ENCODE data around the gene FGF3.

FGF3 gene

GRCh38 chr11:69862331-69862771, 43.1 kb upstream of the FGF3 start:
- H3K4me3 ChIP-seq (ENCODE audit: low read length in 2 of 2): no peak overlapping the region
- H3K27me3 ChIP-seq (ENCODE audit: control insufficient read depth in 1 of 2, insufficient read depth in 2 of 2, low read length in 2 of 2): peaks cover 27 to 39% of the 10 kb centered on the region in 2 donors

GRCh38 chr11:69861901-69862300, 42.7 kb upstream of the FGF3 start:
- Histone ChIP-seq H3K4me3 (ENCODE audit: low read length in 2 of 2) (no peak overlapping the region), H3K9ac (ENCODE audit: low read length in 2 of 2) (no peak overlapping the region)

More at GRCh38 chr11:69862331-69862771, 43.1 kb upstream of the FGF3 start:
- no peaks in the 10 kb centered on the region for H3K9me3 ChIP-seq (ENCODE audit: control insufficient read depth in 2 of 2, low read length in 2 of 2)
- no peak overlapping the region for H3K9ac ChIP-seq (ENCODE audit: low read length in 2 of 2)
- no peak overlapping the region for H3K27ac ChIP-seq (ENCODE audit: low read length)
- H3K4me1 ChIP-seq (ENCODE audit: control insufficient read depth, insufficient read depth, low read length): no peaks in the 10 kb centered on the region
- H3K36me3 ChIP-seq (ENCODE audit: control insufficient read depth in 2 of 2, insufficient read depth in 2 of 2, low read length in 2 of 2): no peaks in the 10 kb centered on the region

DNA sequence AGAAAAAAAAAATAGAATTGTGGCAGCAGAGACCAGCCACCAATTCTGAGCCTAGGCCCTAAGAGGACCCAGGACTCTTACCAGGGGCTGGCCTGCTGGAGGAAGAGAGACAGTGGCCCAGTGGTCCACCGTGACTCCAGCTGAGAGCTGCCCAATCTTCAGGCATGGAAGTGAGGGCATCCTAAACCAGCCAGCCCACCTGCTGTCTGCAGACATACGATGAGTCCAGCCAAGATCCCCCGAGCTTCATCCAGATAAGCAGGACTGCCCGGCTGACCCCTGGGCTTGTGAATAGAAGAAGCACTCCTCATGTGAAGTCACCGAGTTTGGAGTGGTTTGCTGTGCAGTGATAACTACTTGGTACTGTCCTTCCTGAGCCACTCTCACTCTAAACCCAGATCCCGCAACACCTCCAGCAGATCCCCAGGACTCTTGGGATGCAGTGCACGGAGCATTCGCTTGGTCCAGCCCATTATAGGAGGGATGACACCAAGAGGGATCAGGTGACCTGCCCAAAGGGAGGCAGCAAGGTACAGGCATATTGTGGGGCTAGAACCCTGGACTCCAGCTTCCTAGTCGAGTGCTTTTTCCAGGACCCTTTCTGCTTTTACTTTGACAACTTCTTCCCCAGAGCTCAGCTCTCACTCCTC, 41.7 kb upstream of the FGF3 start:
- Histone ChIP-seq H3K36me3 (ENCODE audit: control insufficient read depth in 2 of 2, insufficient read depth in 2 of 2, low read length in 2 of 2) (no peaks in the 10 kb centered on the region), H3K9ac (ENCODE audit: low read length in 2 of 2) (no peak overlapping the region), H3K27ac (ENCODE audit: low read length) (no peak overlapping the region), H3K4me1 (ENCODE audit: control insufficient read depth, insufficient read depth, low read length) (no peaks in the 10 kb centered on the region), H3K4me3 (ENCODE audit: low read length in 2 of 2) (no peak overlapping the region), H3K9me3 (ENCODE audit: control insufficient read depth in 2 of 2, low read length in 2 of 2) (no peaks in the 10 kb centered on the region), H3K27me3 (ENCODE audit: control insufficient read depth in 1 of 2, insufficient read depth in 2 of 2, low read length in 2 of 2) (peaks cover 17 to 30% of the 10 kb centered on the region in 2 donors)

More at GRCh38 chr11:69861901-69862300, 42.7 kb upstream of the FGF3 start:
- Histone ChIP-seq H3K27me3 (ENCODE audit: control insufficient read depth in 1 of 2, insufficient read depth in 2 of 2, low read length in 2 of 2) (peaks cover 22 to 35% of the 10 kb centered on the region in 2 donors), H3K27ac (ENCODE audit: low read length) (no peak overlapping the region), H3K36me3 (ENCODE audit: control insufficient read depth in 2 of 2, insufficient read depth in 2 of 2, low read length in 2 of 2) (no peaks in the 10 kb centered on the region), H3K4me1 (ENCODE audit: control insufficient read depth, insufficient read depth, low read length) (no peaks in the 10 kb centered on the region), H3K9me3 (ENCODE audit: control insufficient read depth in 2 of 2, low read length in 2 of 2) (no peaks in the 10 kb centered on the region)

GRCh38 chr11:69860244-69860643, 41.0 kb upstream of the FGF3 start:
- Histone ChIP-seq H3K9me3 (ENCODE audit: control insufficient read depth in 2 of 2, low read length in 2 of 2) (no peaks in the 10 kb centered on the region), H3K27ac (ENCODE audit: low read length) (no peak overlapping the region), H3K4me3 (ENCODE audit: low read length in 2 of 2) (no peak overlapping the region), H3K36me3 (ENCODE audit: control insufficient read depth in 2 of 2, insufficient read depth in 2 of 2, low read length in 2 of 2) (no peaks in the 10 kb centered on the region), H3K27me3 (ENCODE audit: control insufficient read depth in 1 of 2, insufficient read depth in 2 of 2, low read length in 2 of 2) (peaks cover 17 to 25% of the 10 kb centered on the region in 2 donors), H3K9ac (ENCODE audit: low read length in 2 of 2) (no peak overlapping the region), H3K4me1 (ENCODE audit: control insufficient read depth, insufficient read depth, low read length) (no peaks in the 10 kb centered on the region)

DNA sequence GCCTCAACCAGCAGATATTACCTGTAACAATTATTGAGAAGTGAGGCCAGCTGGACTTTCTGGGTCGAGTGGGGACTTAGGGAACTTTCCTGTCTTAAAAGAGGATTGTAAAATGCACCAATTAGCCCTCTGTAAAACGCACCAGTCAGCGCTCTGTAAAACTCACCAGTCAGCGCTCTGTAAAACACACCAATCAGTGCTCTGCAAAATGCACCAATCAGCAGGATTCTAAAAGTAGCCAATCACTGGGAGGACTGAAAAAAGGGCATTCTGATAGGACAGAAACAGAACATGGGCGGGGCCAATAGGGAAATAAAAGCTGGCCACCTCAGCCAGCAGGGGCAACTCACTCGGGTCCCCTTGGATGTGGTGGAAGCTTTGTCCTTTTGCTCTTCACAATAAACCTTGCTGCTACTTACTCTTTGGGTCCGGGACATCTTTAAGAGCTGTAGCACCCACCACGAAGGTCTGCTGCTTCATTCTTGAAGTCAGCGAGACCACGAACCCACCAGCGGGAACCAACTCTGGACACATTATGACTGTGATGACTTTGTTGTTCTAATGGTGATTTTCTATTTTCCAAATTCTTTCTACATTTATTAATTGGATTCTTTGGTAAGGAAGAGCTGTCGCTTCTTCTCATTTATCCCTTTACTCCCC, 40.2 kb upstream of the FGF3 start:
- H3K27me3 ChIP-seq (ENCODE audit: control insufficient read depth in 1 of 2, insufficient read depth in 2 of 2, low read length in 2 of 2): peaks cover 13 to 21% of the 10 kb centered on the region in 2 donors
- no peaks in the 10 kb centered on the region for H3K4me1 ChIP-seq (ENCODE audit: control insufficient read depth, insufficient read depth, low read length)
- H3K36me3 ChIP-seq (ENCODE audit: control insufficient read depth in 2 of 2, insufficient read depth in 2 of 2, low read length in 2 of 2): no peaks in the 10 kb centered on the region
- H3K4me3 ChIP-seq (ENCODE audit: low read length in 2 of 2): no peak overlapping the region
- no peak overlapping the region for H3K9ac ChIP-seq (ENCODE audit: low read length in 2 of 2)
- H3K27ac ChIP-seq (ENCODE audit: low read length): no peak overlapping the region
- no peaks in the 10 kb centered on the region for H3K9me3 ChIP-seq (ENCODE audit: control insufficient read depth in 2 of 2, low read length in 2 of 2)

DNA sequence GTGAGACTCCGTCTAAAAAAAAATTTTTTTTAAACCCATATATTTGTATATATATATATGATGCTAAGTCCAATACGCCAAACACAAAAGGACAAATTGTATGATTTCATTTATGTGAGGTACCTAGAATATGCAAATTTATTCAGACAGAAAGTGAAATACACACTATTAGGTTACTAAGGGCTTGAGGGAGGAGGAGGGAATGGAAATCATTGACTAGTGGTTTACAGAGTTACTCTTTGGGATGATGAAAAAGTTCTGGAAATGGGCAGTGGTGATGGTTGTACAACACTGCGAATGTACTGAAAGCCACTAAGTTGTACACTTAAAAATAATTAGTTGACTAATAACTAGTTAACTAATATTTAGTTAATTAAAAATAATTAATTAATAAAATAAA, 36.2 kb upstream of the FGF3 start:
- Histone ChIP-seq H3K36me3 (ENCODE audit: control insufficient read depth in 2 of 2, insufficient read depth in 2 of 2, low read length in 2 of 2) (no peaks in the 10 kb centered on the region), H3K27me3 (ENCODE audit: control insufficient read depth in 1 of 2, insufficient read depth in 2 of 2, low read length in 2 of 2) (peaks cover 4 to 17% of the 10 kb centered on the region in 2 donors), H3K4me1 (ENCODE audit: control insufficient read depth, insufficient read depth, low read length) (no peaks in the 10 kb centered on the region), H3K27ac (ENCODE audit: low read length) (no peak overlapping the region), H3K4me3 (ENCODE audit: low read length in 2 of 2) (no peak overlapping the region), H3K9me3 (ENCODE audit: control insufficient read depth in 2 of 2, low read length in 2 of 2) (peaks cover 5 to 12% of the 10 kb centered on the region in 2 donors), H3K9ac (ENCODE audit: low read length in 2 of 2) (no peak overlapping the region)

- Histone ChIP-seq H3K9ac (ENCODE audit: low read length in 2 of 2) (no peak overlapping the region), H3K27me3 (ENCODE audit: control insufficient read depth in 1 of 2, insufficient read depth in 2 of 2, low read length in 2 of 2) (peaks cover 4 to 17% of the 10 kb centered on the region in 2 donors), H3K27ac (ENCODE audit: low read length) (no peak overlapping the region), H3K4me3 (ENCODE audit: low read length in 2 of 2) (no peak overlapping the region), H3K36me3 (ENCODE audit: control insufficient read depth in 2 of 2, insufficient read depth in 2 of 2, low read length in 2 of 2) (no peaks in the 10 kb centered on the region), H3K4me1 (ENCODE audit: control insufficient read depth, insufficient read depth, low read length) (no peaks in the 10 kb centered on the region), H3K9me3 (ENCODE audit: control insufficient read depth in 2 of 2, low read length in 2 of 2) (peaks cover 5 to 12% of the 10 kb centered on the region in 2 donors)
Measured at GRCh38 chr11:69854713-69855112, 35.5 kb upstream of the FGF3 start.

- Histone ChIP-seq H3K4me3 (ENCODE audit: low read length in 2 of 2) (no peak overlapping the region), H3K9me3 (ENCODE audit: control insufficient read depth in 2 of 2, low read length in 2 of 2) (peaks cover 8 to 12% of the 10 kb centered on the region in 2 donors), H3K27me3 (ENCODE audit: control insufficient read depth in 1 of 2, insufficient read depth in 2 of 2, low read length in 2 of 2) (peaks cover 4 to 17% of the 10 kb centered on the region in 2 donors), H3K4me1 (ENCODE audit: control insufficient read depth, insufficient read depth, low read length) (no peaks in the 10 kb centered on the region), H3K27ac (ENCODE audit: low read length) (no peak overlapping the region), H3K36me3 (ENCODE audit: control insufficient read depth in 2 of 2, insufficient read depth in 2 of 2, low read length in 2 of 2) (no peaks in the 10 kb centered on the region), H3K9ac (ENCODE audit: low read length in 2 of 2) (no peak overlapping the region)
Measured at GRCh38 chr11:69852056-69852455, 32.8 kb upstream of the FGF3 start.

GRCh38 chr11:69848201-69848600, 29.0 kb upstream of the FGF3 start:
- H3K9ac ChIP-seq (ENCODE audit: low read length in 2 of 2): no peak overlapping the region
- no peak overlapping the region for H3K4me3 ChIP-seq (ENCODE audit: low read length in 2 of 2)
- peaks cover 4 to 14% of the 10 kb centered on the region in 2 donors for H3K27me3 ChIP-seq (ENCODE audit: control insufficient read depth in 1 of 2, insufficient read depth in 2 of 2, low read length in 2 of 2)
- no peak overlapping the region for H3K27ac ChIP-seq (ENCODE audit: low read length)
- peaks cover 8% of the 10 kb centered on the region in 2 donors for H3K9me3 ChIP-seq (ENCODE audit: control insufficient read depth in 2 of 2, low read length in 2 of 2)
- H3K36me3 ChIP-seq (ENCODE audit: control insufficient read depth in 2 of 2, insufficient read depth in 2 of 2, low read length in 2 of 2): no peaks in the 10 kb centered on the region
- H3K4me1 ChIP-seq (ENCODE audit: control insufficient read depth, insufficient read depth, low read length): no peaks in the 10 kb centered on the region

- H3K27ac ChIP-seq (ENCODE audit: low read length): no peak overlapping the region
- no peaks in the 10 kb centered on the region for H3K36me3 ChIP-seq (ENCODE audit: control insufficient read depth in 2 of 2, insufficient read depth in 2 of 2, low read length in 2 of 2)
- no peak overlapping the region for H3K9ac ChIP-seq (ENCODE audit: low read length in 2 of 2)
- H3K27me3 ChIP-seq (ENCODE audit: control insufficient read depth in 1 of 2, insufficient read depth in 2 of 2, low read length in 2 of 2): peaks cover 2 to 13% of the 10 kb centered on the region in 2 donors
- no peak overlapping the region for H3K4me3 ChIP-seq (ENCODE audit: low read length in 2 of 2)
- peaks cover 0 to 2% of the 10 kb centered on the region in 2 donors for H3K9me3 ChIP-seq (ENCODE audit: control insufficient read depth in 2 of 2, low read length in 2 of 2)
- H3K4me1 ChIP-seq (ENCODE audit: control insufficient read depth, insufficient read depth, low read length): no peaks in the 10 kb centered on the region
Measured at GRCh38 chr11:69844396-69844795, 25.2 kb upstream of the FGF3 start.

- Histone ChIP-seq H3K27me3 (ENCODE audit: control insufficient read depth in 1 of 2, insufficient read depth in 2 of 2, low read length in 2 of 2) (peaks cover 2 to 15% of the 10 kb centered on the region in 2 donors), H3K4me1 (ENCODE audit: control insufficient read depth, insufficient read depth, low read length) (no peaks in the 10 kb centered on the region), H3K27ac (ENCODE audit: low read length) (no peak overlapping the region), H3K9me3 (ENCODE audit: control insufficient read depth in 2 of 2, low read length in 2 of 2) (no peaks in the 10 kb centered on the region), H3K9ac (ENCODE audit: low read length in 2 of 2) (no peak overlapping the region), H3K36me3 (ENCODE audit: control insufficient read depth in 2 of 2, insufficient read depth in 2 of 2, low read length in 2 of 2) (no peaks in the 10 kb centered on the region), H3K4me3 (ENCODE audit: low read length in 2 of 2) (no peak overlapping the region)
Measured at GRCh38 chr11:69843529-69843921, 24.3 kb upstream of the FGF3 start.
